Posterior vena cava (tissue), 2 donors: Measurements from ENCODE around the gene C5orf47. TPM values are rescaled to one million over a fixed set of nuclear protein-coding genes. Genes with fewer than 3 reads are reported as not detected.

Experiments used
- DNase-seq: peaks from one replicate; pipeline ENCODE4 v3.0.0-alpha.2; 2020; ENCODE audit warnings: low spot score
- intact Hi-C, 2 donors: fragments of 100-400 bp; cut with DNase I; formaldehyde crosslinking; loops; one replicate each; pipeline versions ENCODE4 v1.14.1 to v1.14.2; 2022 to 2023
- total RNA-seq, 2 donors: library from RNA; stranded (reverse); fragmentation: NEBNext Ultra II Directional; extraction: Animal tissue kit (Norgen Biotek cat#: 25700); gene quantifications; one replicate each; pipeline ENCODE4 v1.2.1, GENCODE V29; 2021
- donor health status: DM: yes; HTN: yes; CAD: no.
- donor health status: DM: yes; HTN: yes; CAD: no.

C5orf47 gene
- total RNA-seq, 2 donors from 2014 or later, result 0.33 TPM; not detected in 1

DNA sequence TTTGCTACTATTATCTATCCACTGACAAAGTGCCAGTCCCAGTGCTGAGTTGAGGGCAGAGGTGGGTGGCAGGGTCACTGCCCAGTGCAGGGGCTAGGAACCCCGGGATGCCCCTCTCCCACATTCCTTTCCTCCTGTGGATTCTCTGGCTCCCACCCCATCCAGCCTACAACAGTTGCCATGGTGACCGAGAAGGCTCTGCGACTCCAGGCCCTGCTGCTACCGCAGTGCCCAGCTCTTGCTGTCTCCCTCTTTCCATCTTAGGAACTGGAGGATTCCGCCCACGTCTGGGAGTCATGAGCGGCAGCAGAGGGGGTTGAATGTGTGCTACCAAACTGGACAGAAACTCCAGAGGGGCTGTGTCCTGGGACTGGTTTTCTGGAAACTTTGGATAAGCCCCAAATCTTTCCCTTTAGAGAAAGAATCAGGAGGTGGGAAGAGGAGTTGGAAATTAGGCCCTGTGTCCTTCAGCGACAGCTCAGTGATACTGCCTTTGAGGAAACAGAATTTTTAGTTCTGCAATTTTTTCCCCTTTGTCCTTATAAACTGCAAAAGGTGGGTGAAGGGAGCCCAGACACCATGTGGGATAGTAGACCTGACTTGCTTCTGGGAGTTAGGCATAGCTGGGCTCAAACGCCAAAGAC, 20.7 kb upstream of the C5orf47 start:
- intact Hi-C loops, result no loop called here
- no peak for DNase-seq

DNA sequence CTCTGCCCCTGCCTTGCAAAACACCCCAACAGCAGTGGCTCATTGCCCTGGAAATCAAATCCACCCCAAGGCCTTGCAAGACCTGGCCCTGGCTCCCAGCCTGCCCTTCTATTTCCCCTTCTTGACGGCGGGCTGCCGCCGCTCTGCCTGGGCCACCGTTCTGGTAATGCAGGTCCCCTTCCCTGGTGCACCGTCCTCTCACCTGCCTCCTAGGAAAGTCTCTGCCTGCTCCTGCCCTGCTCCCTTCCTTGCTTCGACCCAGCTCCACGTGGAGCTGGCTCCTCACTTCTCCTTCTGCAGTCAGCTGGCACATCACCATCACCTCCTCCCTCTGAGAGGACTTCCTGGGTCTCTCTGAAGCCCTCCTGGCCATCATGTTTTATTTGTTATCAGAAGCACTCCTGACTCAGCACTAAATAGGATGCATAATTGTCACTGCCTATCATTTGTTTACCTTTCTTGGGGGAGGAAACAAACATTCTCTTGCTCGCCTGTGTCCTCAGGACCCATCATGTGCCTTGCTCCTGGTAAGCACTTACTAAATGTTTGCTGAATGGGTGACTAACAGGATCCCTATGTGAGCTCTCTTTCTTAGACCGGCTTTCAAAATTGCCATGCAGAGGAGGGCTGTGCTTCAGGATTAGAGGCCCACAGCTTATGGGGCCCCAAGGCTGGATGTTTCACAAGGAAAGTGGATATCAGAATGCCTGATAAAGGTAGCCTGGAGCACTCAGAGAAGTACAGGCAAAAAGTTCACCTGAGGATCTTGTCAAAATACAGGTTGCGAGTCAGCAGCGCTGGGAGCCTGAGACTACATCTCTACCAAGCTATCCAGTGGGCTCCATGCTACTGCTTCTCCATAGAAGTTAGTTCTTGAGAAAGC, 19.6 kb upstream of the C5orf47 start:
- intact Hi-C loops, result loop anchor here (5.0 to 10.0 kb wide), 3 partner anchors 82 to 347 kb away; partner anchors contain the start of gene CPEB4 (in 1 of the 2)

GRCh38 chr5:173970878-173971650, 17.9 kb upstream of the C5orf47 start:
- no peak for DNase-seq
- intact Hi-C loops, result loop anchor here (5.0 to 10.0 kb wide), 3 partner anchors 84 to 349 kb away; partner anchors contain the start of gene CPEB4 (in 1 of the 2)

More for the DNA sequence above, 19.6 kb upstream of the C5orf47 start:
- DNase-seq, result no peak

GRCh38 chr5:173971681-173972345, 17.2 kb upstream of the C5orf47 start:
- DNase-seq, result no peak
- intact Hi-C loops, result loop anchor here (2.0 to 10.0 kb wide), 4 partner anchors 85 to 353 kb away; partner anchors contain the start of gene CPEB4 (in 1 of the 2)

DNA sequence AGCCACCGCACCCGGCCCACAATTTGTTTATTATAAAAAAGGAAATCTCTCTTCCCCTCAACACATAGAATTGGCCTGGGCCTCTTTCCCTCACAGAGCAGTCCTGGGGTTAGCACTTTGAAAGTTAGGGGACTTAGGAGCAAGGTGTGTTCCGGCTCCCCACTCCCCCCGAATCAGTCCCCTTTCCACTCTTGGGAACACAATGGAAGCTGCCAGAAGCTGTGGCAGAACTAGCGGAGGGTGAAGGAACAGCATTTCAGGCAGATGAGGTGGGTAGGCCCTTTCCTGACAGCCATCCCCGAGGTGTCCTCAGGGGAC, 16.4 kb upstream of the C5orf47 start:
- intact Hi-C loops, result loop anchor here (2.0 to 10.0 kb wide), 4 partner anchors 85 to 354 kb away; partner anchors contain the start of gene CPEB4 (in 1 of the 2)
- DNase-seq, result no peak

DNA sequence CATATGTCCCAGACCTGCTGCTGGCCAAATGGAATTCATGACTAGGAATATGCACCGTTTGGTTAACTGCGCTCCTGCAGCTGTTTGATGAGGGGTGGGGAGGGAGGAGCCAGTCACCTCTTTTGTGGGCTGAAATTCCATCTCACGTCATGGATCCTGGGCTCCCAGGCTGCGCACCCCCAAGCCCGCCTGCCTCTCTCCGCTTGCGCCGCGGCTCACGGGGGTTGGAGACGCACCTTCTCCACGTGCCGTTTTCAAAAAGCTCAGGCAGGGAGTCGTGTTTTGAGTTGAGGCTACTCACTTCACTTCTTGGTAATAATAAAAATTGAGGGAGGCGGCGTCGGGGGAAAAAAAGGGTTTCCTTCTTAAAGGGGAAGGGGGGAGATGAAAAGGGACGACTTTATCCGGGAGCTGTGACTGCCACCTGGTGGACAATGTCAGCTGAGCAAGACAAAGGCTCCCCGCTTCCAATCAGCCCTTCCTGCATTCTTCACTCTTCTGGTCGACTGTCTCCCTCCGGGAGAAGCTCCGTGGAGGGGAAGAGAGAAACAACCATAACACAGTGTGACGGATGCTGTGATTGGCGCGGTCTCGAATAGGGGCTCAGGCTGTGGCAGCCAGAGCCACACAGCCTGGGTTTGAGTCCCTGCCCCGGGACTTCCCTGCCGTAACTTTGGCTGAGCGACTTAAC, 15.9 kb upstream of the C5orf47 start:
- intact Hi-C loops, result loop anchor here (2.0 to 10.0 kb wide), 4 partner anchors 86 to 354 kb away; partner anchors contain the start of gene CPEB4 (in 1 of the 2)
- peak; percentile 92 for DNase-seq

GRCh38 chr5:173973616-173973969, 15.4 kb upstream of the C5orf47 start:
- intact Hi-C loops, result loop anchor here (2.0 to 10.0 kb wide), 4 partner anchors 86 to 355 kb away; partner anchors contain the start of gene CPEB4 (in 1 of the 2)
- no peak for DNase-seq

GRCh38 chr5:173974688-173975239, 14.2 kb upstream of the C5orf47 start:
- DNase-seq, result no peak

DNA sequence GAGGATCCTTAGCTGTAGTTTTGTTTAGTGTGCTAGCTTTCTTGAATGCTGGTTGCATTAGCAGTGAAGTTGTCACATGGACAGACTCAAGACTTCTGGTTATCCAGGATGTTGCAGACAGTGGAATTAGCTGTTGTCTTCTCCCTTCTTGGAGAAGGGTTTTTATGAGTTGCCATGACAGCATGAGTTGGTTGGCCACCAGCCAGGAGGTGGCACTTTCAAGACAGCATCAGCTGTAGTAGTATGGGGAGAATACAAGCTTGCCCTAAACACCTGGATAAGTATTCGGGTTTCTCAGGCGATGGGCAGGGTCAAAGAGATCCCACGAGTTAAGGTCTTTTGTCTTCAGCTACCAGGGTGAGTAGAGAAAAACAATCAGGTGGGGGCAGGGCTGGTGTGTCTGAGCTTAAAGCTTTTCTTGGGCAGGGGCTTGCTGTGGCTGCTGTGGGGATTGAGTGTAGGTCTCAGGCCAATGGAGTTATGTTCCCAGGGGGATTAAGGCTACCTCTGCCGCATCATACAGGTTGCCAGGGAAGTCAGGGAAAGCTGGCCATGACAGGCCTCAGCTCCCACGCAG, 7.7 kb upstream of the C5orf47 start:
- intact Hi-C loops, result no loop called here
- DNase-seq, result no peak

More at GRCh38 chr5:173974688-173975239, 14.2 kb upstream of the C5orf47 start:
- intact Hi-C loops, result loop anchor here (5.0 to 10.0 kb wide), 3 partner anchors 87 to 352 kb away; partner anchors contain the start of gene CPEB4 (in 1 of the 2)

- intact Hi-C loops, result no loop called here
- no peak for DNase-seq
Measured at GRCh38 chr5:173984218-173984617, 4.8 kb upstream of the C5orf47 start.

DNA sequence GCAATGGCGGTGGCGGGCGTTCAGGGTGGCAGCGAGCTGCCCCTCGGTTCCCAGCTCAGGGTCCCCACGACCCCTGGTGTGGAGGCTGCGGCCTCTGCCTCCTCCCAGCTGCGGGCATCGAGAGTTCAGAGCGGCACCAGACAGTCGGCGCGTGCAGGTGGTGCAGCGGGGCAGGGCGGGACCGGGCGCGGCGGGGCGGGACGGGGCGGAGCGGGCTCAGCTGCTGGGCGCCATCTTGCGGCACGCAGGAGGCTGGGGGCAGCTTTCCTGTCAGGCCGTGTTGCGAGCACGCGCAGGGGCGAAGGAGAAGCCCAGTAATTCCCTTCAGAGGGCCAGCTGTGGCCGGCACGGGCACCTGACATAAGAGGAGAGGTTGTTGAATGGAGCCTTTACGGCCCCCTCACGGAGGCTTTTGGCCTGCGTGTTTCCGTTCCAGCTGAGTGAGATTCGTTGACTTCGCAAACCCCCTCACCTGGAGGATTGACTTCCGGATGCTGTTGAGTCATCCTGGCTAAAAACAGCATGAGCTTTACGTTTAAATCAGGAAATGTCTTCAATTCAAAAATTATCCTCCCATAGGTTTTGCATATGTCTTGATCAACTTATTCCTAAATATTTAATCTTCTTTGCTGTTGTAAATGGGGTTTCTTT, 587 bp downstream of the C5orf47 start:
- DNase-seq, result no peak
- intact Hi-C loops, result loop anchor here in 1 of 2 donors (5.0 kb wide), 1 partner anchor 367 kb away; no protein-coding TSS in a partner anchor

DNA sequence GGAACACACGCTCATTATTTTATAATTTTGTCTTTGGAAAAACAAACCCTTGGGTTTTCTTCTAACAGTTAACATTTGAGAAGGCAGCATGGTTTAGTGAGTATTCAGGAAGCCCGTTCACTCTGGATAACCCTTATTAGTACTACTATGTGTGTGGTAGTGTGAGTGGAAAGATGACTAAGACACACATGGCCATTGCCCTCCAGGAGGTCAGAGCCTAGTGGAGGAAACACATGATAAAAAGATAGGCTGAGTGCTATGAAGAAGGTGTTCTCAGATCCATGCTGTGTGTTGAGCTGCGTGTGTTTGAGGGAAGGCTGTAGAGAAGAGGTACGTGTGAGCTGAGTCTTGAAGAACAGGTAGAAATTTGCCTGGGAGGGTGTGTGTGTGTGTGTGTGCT, 8.4 kb downstream of the C5orf47 start:
- intact Hi-C loops, result no loop called here
- DNase-seq, result no peak

GRCh38 chr5:173998531-173998930, 9.6 kb downstream of the C5orf47 start:
- intact Hi-C loops, result no loop called here

DNA sequence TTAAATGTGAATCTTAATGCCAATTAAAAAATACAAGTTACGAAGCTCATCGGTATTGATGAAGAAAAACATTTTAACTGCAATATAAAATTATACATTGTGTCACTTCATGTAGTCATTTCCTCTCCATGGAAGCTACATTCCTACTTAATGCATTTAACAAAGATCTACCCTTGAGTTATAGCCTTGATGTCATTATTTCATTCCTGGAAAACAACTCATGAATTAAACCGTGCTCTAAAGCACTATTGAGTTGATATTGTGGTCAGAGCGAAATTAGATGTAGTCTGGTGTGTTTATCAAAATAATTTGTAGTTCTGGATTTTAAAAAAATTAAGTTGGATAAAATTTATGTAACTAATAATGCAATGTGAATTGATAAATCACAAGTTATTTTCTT, 11.1 kb downstream of the C5orf47 start:
- intact Hi-C loops, result no loop called here
- DNase-seq, result no peak

More at GRCh38 chr5:173998531-173998930, 9.6 kb downstream of the C5orf47 start:
- DNase-seq, result no peak

DNA sequence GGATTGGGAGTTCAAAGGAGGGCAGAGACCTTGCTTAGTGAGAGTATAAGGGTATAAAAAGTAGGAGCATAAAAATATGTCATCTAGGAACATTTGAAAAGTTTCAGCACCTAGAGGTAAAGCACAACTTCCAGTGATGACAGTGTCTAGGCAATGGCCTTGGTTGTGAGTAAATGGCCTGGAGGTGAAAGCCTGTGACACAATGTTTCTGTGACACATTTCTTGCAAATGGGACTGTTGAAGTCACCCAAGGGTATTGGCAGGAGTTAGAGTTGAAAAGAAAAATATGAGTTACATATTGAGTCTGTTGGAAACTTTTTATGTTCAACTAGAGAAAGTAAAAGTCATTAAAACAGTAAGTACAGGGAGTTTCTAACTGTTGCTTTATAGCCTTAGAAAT, 14.8 kb downstream of the C5orf47 start:
- DNase-seq, result no peak
- intact Hi-C loops, result no loop called here

GRCh38 chr5:174008922-174009321, 20.0 kb downstream of the C5orf47 start:
- DNase-seq, result no peak
- intact Hi-C loops, result no loop called here

DNA sequence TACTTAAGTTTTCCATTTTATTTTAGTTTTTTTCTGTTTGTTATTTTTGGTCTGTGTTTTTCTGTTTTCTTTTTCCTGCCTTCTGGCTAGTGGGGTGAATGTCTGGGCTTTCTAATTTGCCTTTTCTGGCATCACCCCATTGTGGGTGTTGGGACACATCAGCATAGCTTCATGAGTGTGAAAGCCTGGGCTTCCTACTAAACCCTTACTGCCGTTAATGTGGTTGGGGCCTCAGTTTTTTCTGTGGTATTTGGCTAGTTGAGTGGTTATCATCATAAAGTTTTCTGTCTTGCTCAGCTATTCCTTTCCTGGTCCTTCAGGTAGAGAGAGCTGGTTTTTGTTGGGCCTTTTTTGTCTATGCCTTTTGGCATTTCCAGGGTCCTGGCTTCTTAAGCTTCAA, 21.4 kb downstream of the C5orf47 start:
- DNase-seq, result no peak
- intact Hi-C loops, result no loop called here
